Heart left ventricle (tissue), 16 donors: ENCODE data around the gene LRRC10B. TPM values are rescaled to one million over a fixed set of nuclear protein-coding genes. Genes with fewer than 3 reads are reported as not detected.

Experiments
- ATAC-seq, 4 donors: fragments of 200-7000 bp; cut with Tn5 transposase; one replicate each; pipeline ENCODE4 v1.9.1; 2020 to 2022; ENCODE audit warnings: moderate library complexity in 4 of 4, mild to moderate bottlenecking in 3 of 4, moderate number of reproducible peaks in 1 of 4
- DNase-seq, 5 donors: peaks; one replicate each; pipeline ENCODE4 v3.0.0-alpha.2; 2020
- H3K27ac ChIP-seq, 12 donors: fragments of 200-600 bp; sonication (generic) in 4 of 12; one replicate each; pipeline versions ENCODE4 v1.5.0 to v1.8.0; 2016 to 2022; ENCODE audit warnings: mild to moderate bottlenecking in 2 of 12
- H3K27me3 ChIP-seq, 9 donors: fragments of 200-600 bp; sonication (generic) in 2 of 9; one replicate each; pipeline versions ENCODE4 v1.5.1 to v1.8.0; 2016 to 2022; ENCODE audit warnings: mild to moderate bottlenecking in 3 of 9
- H3K36me3 ChIP-seq, 9 donors: fragments of 200-600 bp; sonication (generic) in 2 of 9; one replicate each; pipeline versions ENCODE4 v1.5.0 to v1.8.0; 2018 to 2022; ENCODE audit warnings: mild to moderate bottlenecking in 2 of 9
- H3K4me1 ChIP-seq, 12 donors: fragments of 200-600 bp; sonication (generic) in 4 of 12; one replicate each; pipeline versions ENCODE4 v1.5.0 to v1.8.0; 2016 to 2022; ENCODE audit warnings: mild to moderate bottlenecking in 3 of 12
- H3K4me3 ChIP-seq, 12 donors: fragments of 200-600 bp; sonication (generic) in 4 of 12; one replicate each; pipeline versions ENCODE4 v1.5.0 to v1.8.0; 2017 to 2022; ENCODE audit warnings: mild to moderate bottlenecking in 9 of 12, moderate library complexity in 4 of 12
- H3K9me3 ChIP-seq, 12 donors: fragments of 200-600 bp; sonication (generic) in 4 of 12; one replicate each; pipeline versions ENCODE4 v1.5.0 to v1.8.0; 2016 to 2022; ENCODE audit warnings: mild to moderate bottlenecking in 1 of 12
- POLR2A ChIP-seq, 2 donors: fragments of 450-650 bp; IDR thresholded peaks; one replicate each; pipeline ENCODE4 v1.6.1; 2017; ENCODE audit warnings: antibody characterized with exemption in 2 of 2, mild to moderate bottlenecking in 2 of 2, moderate library complexity in 2 of 2
- WGBS, 4 donors: extraction: QIAGEN DNeasy Blood & Tissue Kit in 2 of 4; methylation state at CpG; one replicate each; pipeline versions ENCODE4 v1.1.5 to v1.1.7; 2013 to 2018; 5-methylcytosine and 5-hydroxymethylcytosine counted together
- intact Hi-C, 10 donors: fragments of 100-400 bp; cut with DNase I; formaldehyde crosslinking; loops; one replicate each; pipeline versions ENCODE4 v1.11.1 to v1.14.2; 2022
- polyA plus RNA-seq, 2 donors: library from polyadenylated mRNA; stranded (reverse); fragments of 200-250 nt; gene quantifications; one replicate each; pipeline ENCODE4 v1.2.3, GENCODE V29; 2013
- total RNA-seq, 9 donors: library from RNA; depleted of rRNA in 2 of 9; stranded (reverse); fragments of >200 nt in 2 of 9; fragmentation: NEBNext Ultra II Directional in 3 of 9; extraction: Animal tissue kit (Norgen Biotek cat#: 25700) in 3 of 9; gene quantifications; one replicate each; pipeline versions ENCODE4 v1.1.0 to v1.2.4, GENCODE V29; 2016 to 2023
- TF ChIP-seq, protein P1 (sequence below), 12 donors: fragments of 200-600 bp; sonication (generic) in 4 of 12; IDR thresholded peaks; one replicate each; pipeline versions ENCODE4 v1.5.0 to v1.8.0; 2018 to 2022; ENCODE audit warnings: antibody characterized with exemption in 12 of 12, mild to moderate bottlenecking in 5 of 12
- donor health status: ischemic (EF 13 %, LVEDD 7.1; RV severe dilation, severe dysfunction).
- donor health status: healthy with polysubstance abuse.
- donor health status: DM: no; HTN: yes; CAD: no.
- donor health status: DM: no; HTN: no; CAD: no.
- donor health status: ischemic (EF 25% LVEDD 6.9; RV normal size, moderate dysfunction).
- donor health status: ischemic (EF 25% LVEDD 5.7; RV mildly dilated, moderate dysfunction).
- donor health status: healthy.
- donor health status: DM: yes; HTN: yes; CAD: no.
- donor health status: ischemic (EF 35%, LVEDD 5.7; RV mildly dilated, moderate dysfunction).
- donor health status: nonischemic (EF 11% LVEDD 7.7; RV severe dilation, severe dysfunction).
- donor health status: DM: yes; HTN: yes; CAD: no.
- donor health status: PGD.
- donor health status: ischemic (EF 29% LVEDD 5.4; RV normal size, mild dysfunction).
- donor health status: nonischemic (EF 23%, LVEDD 6.1; RV moderate dilation, normal function).

The LRRC10B gene
- total and polyA plus RNA-seq, 11 donors, result 0.15 to 4.2 (median 1.1) TPM

DNA sequence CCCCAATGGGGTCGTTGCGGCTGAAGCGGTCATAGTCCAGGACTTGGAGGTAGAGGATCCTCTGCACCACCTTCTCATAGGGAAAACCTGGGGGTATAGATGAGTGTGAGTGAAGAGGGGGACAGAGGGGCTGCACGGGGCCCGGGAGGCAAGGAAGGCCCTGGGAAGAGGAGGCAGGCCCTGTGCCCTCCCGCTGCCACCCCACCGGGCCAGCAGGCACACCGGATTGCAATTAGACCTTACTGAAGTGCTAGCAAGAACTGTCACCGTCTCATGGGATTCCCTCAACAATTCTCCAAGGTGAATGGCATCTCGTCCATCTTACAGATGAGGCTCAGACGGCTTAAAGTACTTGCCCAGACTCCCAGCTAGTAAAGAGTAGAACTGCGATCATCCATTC, 15.9 kb downstream of the LRRC10B start:
- intact Hi-C loops, result loop anchor here in 1 of 10 donors (5.0 kb wide), 1 partner anchor 53 kb away; no protein-coding TSS in a partner anchor
- no peaks in the 10 kb centered on the region for H3K9me3 ChIP-seq
- DNase-seq (no peak), ATAC-seq (no peak)
- 89 to 93% (median 91%) methylated on average over 12 of the region's 12 CpGs for WGBS, 4 donors
- H3K36me3 ChIP-seq, result peaks cover 0 to 5% (median 0%) of the 10 kb centered on the region in 9 donors
- H3K27me3 ChIP-seq, result no peaks in the 10 kb centered on the region
- TF ChIP-seq, protein P1, sequence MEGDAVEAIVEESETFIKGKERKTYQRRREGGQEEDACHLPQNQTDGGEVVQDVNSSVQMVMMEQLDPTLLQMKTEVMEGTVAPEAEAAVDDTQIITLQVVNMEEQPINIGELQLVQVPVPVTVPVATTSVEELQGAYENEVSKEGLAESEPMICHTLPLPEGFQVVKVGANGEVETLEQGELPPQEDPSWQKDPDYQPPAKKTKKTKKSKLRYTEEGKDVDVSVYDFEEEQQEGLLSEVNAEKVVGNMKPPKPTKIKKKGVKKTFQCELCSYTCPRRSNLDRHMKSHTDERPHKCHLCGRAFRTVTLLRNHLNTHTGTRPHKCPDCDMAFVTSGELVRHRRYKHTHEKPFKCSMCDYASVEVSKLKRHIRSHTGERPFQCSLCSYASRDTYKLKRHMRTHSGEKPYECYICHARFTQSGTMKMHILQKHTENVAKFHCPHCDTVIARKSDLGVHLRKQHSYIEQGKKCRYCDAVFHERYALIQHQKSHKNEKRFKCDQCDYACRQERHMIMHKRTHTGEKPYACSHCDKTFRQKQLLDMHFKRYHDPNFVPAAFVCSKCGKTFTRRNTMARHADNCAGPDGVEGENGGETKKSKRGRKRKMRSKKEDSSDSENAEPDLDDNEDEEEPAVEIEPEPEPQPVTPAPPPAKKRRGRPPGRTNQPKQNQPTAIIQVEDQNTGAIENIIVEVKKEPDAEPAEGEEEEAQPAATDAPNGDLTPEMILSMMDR (IDR thresholded peaks at IDR 0.05), result no peak
- no peak for TF ChIP-seq POLR2A (IDR thresholded peaks at IDR 0.05)
- peaks cover 0 to 22% (median 0%) of the 10 kb centered on the region in 12 donors for H3K4me1 ChIP-seq
- no peak overlapping the region for H3K4me3 ChIP-seq
- peak overlapping the region in 1 of 12 donors; percentile 46 for H3K27ac ChIP-seq

DNA sequence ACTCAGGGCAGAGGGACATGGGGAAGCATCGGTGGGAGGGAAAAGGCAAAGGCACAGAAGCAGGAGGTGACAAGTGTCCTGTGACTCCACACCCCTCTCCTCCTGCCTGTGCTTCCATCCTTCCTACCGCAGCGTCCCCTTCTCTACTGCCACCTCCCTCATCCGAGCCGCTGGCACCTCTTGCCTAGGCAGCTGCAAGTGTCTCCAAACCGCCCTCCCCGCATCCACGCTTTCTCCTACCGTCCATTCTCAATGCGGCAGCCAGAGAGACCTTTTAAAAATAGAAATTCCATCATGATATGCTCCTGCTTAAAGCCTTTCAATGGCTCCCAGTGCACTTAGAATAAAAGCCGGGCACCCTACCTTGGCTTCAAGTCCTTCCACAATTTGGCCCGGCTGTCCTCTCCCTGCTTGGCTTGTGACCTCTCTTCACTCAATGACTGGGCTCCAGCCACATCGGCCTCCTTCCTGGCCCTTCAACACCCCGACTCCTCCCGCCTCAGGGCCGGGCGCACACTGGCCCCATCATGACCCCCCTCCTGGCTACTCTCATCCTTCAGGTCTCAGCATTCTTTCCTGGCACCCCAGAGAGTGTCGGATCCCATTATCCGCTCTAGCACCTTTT, 16.5 kb downstream of the LRRC10B start:
- DNase-seq, result peak in 1 of 5 donors; percentile 61
- Histone ChIP-seq H3K27ac (peak overlapping the region in 7 of 12 donors; percentile 17 to 69 (median 46)), H3K9me3 (no peaks in the 10 kb centered on the region), H3K27me3 (no peaks in the 10 kb centered on the region), H3K4me1 (peaks cover 0 to 28% (median 0%) of the 10 kb centered on the region in 12 donors), H3K36me3 (peaks cover 0 to 5% (median 0%) of the 10 kb centered on the region in 9 donors), H3K4me3 (no peak overlapping the region)
- intact Hi-C loops, result loop anchor here in 2 of 10 donors (5.0 kb wide), 1 partner anchor 52 kb away; no protein-coding TSS in a partner anchor
- ATAC-seq, result peak; percentile 30 to 46 (median 36)
- TF ChIP-seq, protein P1 (IDR thresholded peaks at IDR 0.05), result no peak
- no peak for TF ChIP-seq POLR2A (IDR thresholded peaks at IDR 0.05)
- WGBS, 4 donors, result 47 to 67% (median 64%) methylated on average over 19 of the region's 19 CpGs

DNA sequence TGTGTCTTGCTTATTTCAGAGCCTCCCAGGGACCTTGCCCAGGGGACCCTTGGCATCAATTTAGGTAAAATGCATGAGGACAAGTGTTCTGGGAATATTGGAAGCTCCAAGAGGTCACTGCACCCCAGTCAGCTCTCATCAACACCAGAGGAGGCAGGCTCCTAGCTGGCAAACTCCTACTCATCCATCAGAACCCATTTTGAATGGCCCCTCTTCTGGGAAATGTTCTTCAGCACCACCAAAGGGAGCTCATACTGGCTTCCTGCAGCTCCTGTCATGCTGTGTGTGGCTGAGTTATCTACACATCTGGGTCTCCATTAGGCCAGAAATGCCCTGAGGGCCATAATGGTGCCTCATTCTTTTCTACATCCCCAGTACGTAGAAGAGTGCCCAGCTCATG, 17.7 kb downstream of the LRRC10B start:
- ATAC-seq, result no peak
- H3K4me1 ChIP-seq, result peaks cover 0 to 34% (median 0%) of the 10 kb centered on the region in 12 donors
- WGBS, 4 donors, result 92 to 100% (median 98%) methylated on average over 1 of the region's 1 CpG
- TF ChIP-seq, protein P1 (IDR thresholded peaks at IDR 0.05), result no peak
- no peak for TF ChIP-seq POLR2A (IDR thresholded peaks at IDR 0.05)
- H3K27ac ChIP-seq, result no peak overlapping the region
- no peak overlapping the region for H3K4me3 ChIP-seq
- no peaks in the 10 kb centered on the region for H3K9me3 ChIP-seq
- intact Hi-C loops, result loop anchor here in 1 of 10 donors (5.0 kb wide), 1 partner anchor 51 kb away; no protein-coding TSS in a partner anchor
- no peaks in the 10 kb centered on the region for H3K27me3 ChIP-seq
- DNase-seq, result no peak
- peaks cover 0 to 5% (median 0%) of the 10 kb centered on the region in 9 donors for H3K36me3 ChIP-seq

DNA sequence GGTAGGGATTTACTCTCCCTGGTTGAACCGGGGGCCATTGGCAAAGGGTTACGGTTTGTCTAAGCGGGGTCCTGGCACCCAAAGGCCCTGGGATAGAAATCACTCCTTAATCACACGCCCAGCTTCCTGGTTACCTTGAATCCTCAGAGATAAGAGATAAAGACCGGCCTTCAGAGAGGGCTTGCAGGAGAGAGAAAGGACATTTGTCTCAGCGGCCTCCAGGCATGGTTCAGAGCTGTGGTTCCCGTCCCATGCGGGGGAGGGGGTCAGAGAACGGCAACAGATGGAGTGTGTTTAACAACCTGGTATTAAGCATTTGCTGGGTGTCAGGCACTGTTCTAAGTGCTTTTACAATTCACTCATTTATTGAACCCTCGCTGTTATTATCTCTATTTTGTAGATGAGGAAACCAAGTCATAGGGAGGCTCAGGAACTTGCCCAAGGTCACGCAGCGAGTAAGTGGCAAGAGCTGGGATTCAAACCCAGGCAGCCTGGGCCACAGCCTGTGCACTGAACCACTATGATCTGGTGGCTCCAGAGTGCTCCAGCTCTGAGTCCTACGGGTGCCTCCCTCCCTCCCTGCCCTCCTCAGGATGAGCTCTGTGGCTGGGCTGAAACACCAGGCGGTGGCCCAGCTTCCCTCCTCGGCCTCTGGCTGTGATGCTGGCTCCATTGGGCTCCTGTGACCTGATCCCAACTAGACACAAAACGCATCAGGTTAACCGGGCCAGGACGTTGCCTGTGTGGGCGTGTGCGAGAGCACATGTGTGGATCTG, 18.6 kb downstream of the LRRC10B start:
- 85 to 88% (median 86%) methylated on average over 19 to 20 of the region's 20 CpGs for WGBS, 4 donors
- Histone ChIP-seq H3K9me3 (no peaks in the 10 kb centered on the region), H3K4me3 (no peak overlapping the region), H3K4me1 (peaks cover 0 to 34% (median 0%) of the 10 kb centered on the region in 12 donors), H3K27ac (no peak overlapping the region), H3K27me3 (no peaks in the 10 kb centered on the region), H3K36me3 (peaks cover 0 to 5% (median 0%) of the 10 kb centered on the region in 9 donors)
- intact Hi-C loops, result loop anchor here in 1 of 10 donors (5.0 kb wide), 1 partner anchor 50 kb away; no protein-coding TSS in a partner anchor
- ATAC-seq, result no peak
- TF ChIP-seq POLR2A (IDR thresholded peaks at IDR 0.05), result no peak
- TF ChIP-seq, protein P1 (IDR thresholded peaks at IDR 0.05), result no peak
- DNase-seq, result no peak
